ENCODE results near the gene ABCC6. TPM values are rescaled to one million over a fixed set of nuclear protein-coding genes. Genes with fewer than 3 reads are reported as not detected.
A peak's percentile ranks its signal among the peaks of the same experiment; 100 is the strongest.

ABCC6 gene
- total and polyA plus RNA-seq, 2 of the 13 experiments (the other 11 are each of a cell fraction or from before 2014, with no cell fraction given): 82.4 to 105 TPM

DNA sequence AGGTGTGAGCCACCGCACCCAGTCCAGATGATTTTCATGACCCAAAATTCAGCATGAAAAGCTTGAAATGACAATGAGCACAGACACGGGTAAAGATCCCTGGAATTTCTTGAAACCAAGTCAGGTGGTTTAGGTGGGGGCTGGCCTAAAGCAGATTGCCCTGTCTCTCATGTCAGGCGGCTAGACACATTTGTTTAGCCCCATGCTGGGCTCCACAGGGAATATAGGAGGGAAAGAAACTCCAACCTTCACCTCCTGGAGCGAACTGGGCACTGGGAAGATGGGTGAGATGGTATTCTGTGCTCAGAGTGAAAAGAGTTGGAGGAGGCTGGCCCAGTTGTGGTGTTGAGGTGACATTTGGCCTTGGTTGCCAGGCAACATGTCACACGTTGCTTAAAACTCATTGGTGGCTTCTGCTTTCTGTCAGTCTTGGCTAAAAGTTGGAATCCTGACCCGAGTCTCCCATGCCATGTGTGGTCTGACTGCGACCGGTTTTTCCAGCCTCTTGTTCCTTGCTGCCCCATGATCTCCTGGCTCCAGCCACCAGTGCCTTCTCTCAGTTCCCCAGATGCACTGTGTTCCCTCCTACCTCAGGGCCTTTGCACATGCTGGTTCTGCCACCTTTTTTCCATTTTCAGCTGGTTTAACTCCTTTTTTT is 113.7 kb downstream of the ABCC6 start:
- Histone ChIP-seq H3K9ac (ENCODE audit: insufficient read depth, low read depth, low read length) (no peak overlapping the region), H3K36me3 (replicated peaks in 1 of 2; ENCODE audit: control insufficient read depth in 1 of 2, insufficient read depth in 2 of 2, low read length in 2 of 2) (peaks cover 44 to 69% of the 10 kb centered on the region in 2 experiments), H4K20me1 (ENCODE audit: insufficient read depth, low read length) (no peaks in the 10 kb centered on the region), H2AFZ (ENCODE audit: low read length) (no peak overlapping the region), H3K9me3 (ENCODE audit: low read length) (no peaks in the 10 kb centered on the region), H3K27ac (ENCODE audit: extremely low read length, insufficient read depth, low read length) (no peak overlapping the region), H3K4me1 (ENCODE audit: insufficient read depth, low read length) (no peaks in the 10 kb centered on the region), H3K79me2 (ENCODE audit: insufficient read depth, low read length) (no peaks in the 10 kb centered on the region), H3K4me3 (replicated peaks in 1 of 3; ENCODE audit: insufficient read depth in 1 of 3, low read depth in 2 of 3, low read length in 3 of 3) (no peak overlapping the region), H3K27me3 (ENCODE audit: control insufficient read depth in 1 of 2, insufficient read depth in 2 of 2, low read length in 2 of 2) (no peaks in the 10 kb centered on the region), H3K4me2 (ENCODE audit: low read depth, low read length) (no peak overlapping the region)
- in situ Hi-C loops (cut with HindIII; ENCODE audit: extremely low pct_ligation_motif_present, low pct_unique_long_range_greater_than_20kb): no loop called here
- FAIRE-seq (no peak), DNase-seq (ENCODE audit: low spot score) (no peak), ATAC-seq (peak; percentile 29)
- CTCF ChIA-PET (ENCODE audit: low intra/inter-chr PET ratio, low total read pairs): no interaction called here
- intact Hi-C loops (cut with micrococcal nuclease; ENCODE audit: unreplicated experiment): no loop called here
- TF ChIP-seq ZBTB1 (CRISPR knock-in tag; IDR thresholded peaks at IDR 0.05; ENCODE audit: borderline replicate concordance) (no peak), THYN1 (CRISPR knock-in tag; IDR thresholded peaks at IDR 0.05; ENCODE audit: borderline replicate concordance, low read depth) (no peak), RBM22 (optimal IDR thresholded peaks at IDR 0.05; ENCODE audit: low read length) (peak; percentile 45)
- POLR2A ChIA-PET: no interaction called here
- BruUV-seq (replicated peaks): no TSS peak
- WGBS (ENCODE audit: low lambda C conversion rate): 88% methylated on average over 8 of the region's 8 CpGs

DNA sequence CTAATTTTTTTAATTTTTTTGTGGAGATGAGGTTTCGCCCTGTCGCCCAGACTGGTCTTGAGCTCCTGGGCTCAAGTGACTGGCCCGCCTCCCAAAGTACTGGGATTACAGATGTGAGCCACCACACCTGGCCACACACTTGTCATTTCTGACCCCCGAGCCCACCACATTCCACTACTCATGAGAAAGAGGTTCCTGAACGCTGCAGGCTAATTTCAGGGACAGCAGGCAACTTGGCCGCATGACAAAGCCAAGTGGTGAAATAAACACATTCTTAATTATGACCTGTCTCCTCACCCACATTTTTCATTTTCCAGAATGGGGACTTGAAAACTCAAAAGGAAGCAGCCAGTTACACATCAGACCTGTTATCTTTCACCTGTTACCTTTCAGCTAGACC is 114.5 kb downstream of the ABCC6 start:
- TF ChIP-seq ELF1 (CRISPR knock-in tag; IDR thresholded peaks at IDR 0.05) (no peak), ZNF20 (CRISPR knock-in tag; IDR thresholded peaks at IDR 0.05) (no peak), NONO (IDR thresholded peaks at IDR 0.05) (no peak), NONO (CRISPR knock-in tag; conservative IDR thresholded peaks at IDR 0.05) (no peak), SRF (IDR thresholded peaks at IDR 0.05; ENCODE audit: low read depth, low read length) (no peak), ZFP36L2 (CRISPR knock-in tag; IDR thresholded peaks at IDR 0.05) (no peak), ZNF17 (CRISPR knock-in tag; IDR thresholded peaks at IDR 0.05) (no peak), ZNF781 (CRISPR knock-in tag; IDR thresholded peaks at IDR 0.05; ENCODE audit: borderline replicate concordance, not compliant biosample characterization) (no peak), POLR2AphosphoS2 (IDR thresholded peaks at IDR 0.05; ENCODE audit: low read depth, low read length) (no peak), KAT7 (CRISPR knock-in tag; IDR thresholded peaks at IDR 0.05; ENCODE audit: borderline replicate concordance) (no peak), MED8 (CRISPR knock-in tag; IDR thresholded peaks at IDR 0.05; ENCODE audit: insufficient replicate concordance) (no peak), ZNF33B (CRISPR knock-in tag; IDR thresholded peaks at IDR 0.05) (no peak)
- TF ChIP-seq, protein P1, sequence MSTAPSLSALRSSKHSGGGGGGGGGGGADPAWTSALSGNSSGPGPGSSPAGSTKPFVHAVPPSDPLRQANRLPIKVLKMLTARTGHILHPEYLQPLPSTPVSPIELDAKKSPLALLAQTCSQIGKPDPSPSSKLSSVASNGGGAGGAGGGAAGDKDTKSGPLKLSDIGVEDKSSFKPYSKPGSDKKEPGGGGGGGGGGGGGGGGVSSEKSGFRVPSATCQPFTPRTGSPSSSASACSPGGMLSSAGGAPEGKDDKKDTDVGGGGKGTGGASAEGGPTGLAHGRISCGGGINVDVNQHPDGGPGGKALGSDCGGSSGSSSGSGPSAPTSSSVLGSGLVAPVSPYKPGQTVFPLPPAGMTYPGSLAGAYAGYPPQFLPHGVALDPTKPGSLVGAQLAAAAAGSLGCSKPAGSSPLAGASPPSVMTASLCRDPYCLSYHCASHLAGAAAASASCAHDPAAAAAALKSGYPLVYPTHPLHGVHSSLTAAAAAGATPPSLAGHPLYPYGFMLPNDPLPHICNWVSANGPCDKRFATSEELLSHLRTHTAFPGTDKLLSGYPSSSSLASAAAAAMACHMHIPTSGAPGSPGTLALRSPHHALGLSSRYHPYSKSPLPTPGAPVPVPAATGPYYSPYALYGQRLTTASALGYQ (CRISPR knock-in tag; IDR thresholded peaks at IDR 0.05): no peak
- no peaks in the 10 kb centered on the region for H3K27me3 ChIP-seq (ENCODE audit: control insufficient read depth in 1 of 2, insufficient read depth in 2 of 2, low read length in 2 of 2)
- BruUV-seq (replicated peaks): no TSS peak
- H2AFZ ChIP-seq (ENCODE audit: low read length): no peak overlapping the region
- in situ Hi-C loops (cut with HindIII; ENCODE audit: extremely low pct_ligation_motif_present, low pct_unique_long_range_greater_than_20kb): no loop called here
- H3K27ac ChIP-seq (ENCODE audit: extremely low read length, insufficient read depth, low read length): no peak overlapping the region
- 99% methylated on average over 6 of the region's 6 CpGs for WGBS (ENCODE audit: low lambda C conversion rate)
- H3K9me3 ChIP-seq (ENCODE audit: low read length): no peaks in the 10 kb centered on the region
- H3K36me3 ChIP-seq (replicated peaks in 1 of 2; ENCODE audit: control insufficient read depth in 1 of 2, insufficient read depth in 2 of 2, low read length in 2 of 2): peaks cover 44 to 70% of the 10 kb centered on the region in 2 experiments
- H3K4me1 ChIP-seq (ENCODE audit: insufficient read depth, low read length): no peaks in the 10 kb centered on the region
- POLR2A ChIA-PET: no interaction called here
- no peaks in the 10 kb centered on the region for H3K79me2 ChIP-seq (ENCODE audit: insufficient read depth, low read length)
- no peak for ATAC-seq
- no peak for FAIRE-seq
- intact Hi-C loops (cut with micrococcal nuclease; ENCODE audit: unreplicated experiment): no loop called here
- CTCF ChIA-PET (ENCODE audit: low intra/inter-chr PET ratio, low total read pairs): no interaction called here
- no peak overlapping the region for H3K9ac ChIP-seq (ENCODE audit: insufficient read depth, low read depth, low read length)
- H3K4me2 ChIP-seq (ENCODE audit: low read depth, low read length): no peak overlapping the region
- H3K4me3 ChIP-seq (replicated peaks in 1 of 3; ENCODE audit: insufficient read depth in 1 of 3, low read depth in 2 of 3, low read length in 3 of 3): no peak overlapping the region
- no peak for DNase-seq (ENCODE audit: low spot score)
- H4K20me1 ChIP-seq (ENCODE audit: insufficient read depth, low read length): no peaks in the 10 kb centered on the region

All from HepG2 (cell line).